Measurements from ENCODE around the gene CAV2.

CAV2 gene

GRCh38 chr7:116549370-116549769, 49.8 kb downstream of the CAV2 start:
- no peak overlapping the region for H3K4me2 ChIP-seq (ENCODE audit: low read length)
- H3K9me3 ChIP-seq (ENCODE audit: control insufficient read depth, low read length) = no peaks in the 10 kb centered on the region
- H3K27me3 ChIP-seq (ENCODE audit: control insufficient read depth, insufficient read depth, low read length) = no peaks in the 10 kb centered on the region
- H3K36me3 ChIP-seq (ENCODE audit: control insufficient read depth, insufficient read depth, low read length) = no peaks in the 10 kb centered on the region
- H2AFZ ChIP-seq = no peak overlapping the region
- H3K79me2 ChIP-seq = no peaks in the 10 kb centered on the region
- TF ChIP-seq, protein P1, sequence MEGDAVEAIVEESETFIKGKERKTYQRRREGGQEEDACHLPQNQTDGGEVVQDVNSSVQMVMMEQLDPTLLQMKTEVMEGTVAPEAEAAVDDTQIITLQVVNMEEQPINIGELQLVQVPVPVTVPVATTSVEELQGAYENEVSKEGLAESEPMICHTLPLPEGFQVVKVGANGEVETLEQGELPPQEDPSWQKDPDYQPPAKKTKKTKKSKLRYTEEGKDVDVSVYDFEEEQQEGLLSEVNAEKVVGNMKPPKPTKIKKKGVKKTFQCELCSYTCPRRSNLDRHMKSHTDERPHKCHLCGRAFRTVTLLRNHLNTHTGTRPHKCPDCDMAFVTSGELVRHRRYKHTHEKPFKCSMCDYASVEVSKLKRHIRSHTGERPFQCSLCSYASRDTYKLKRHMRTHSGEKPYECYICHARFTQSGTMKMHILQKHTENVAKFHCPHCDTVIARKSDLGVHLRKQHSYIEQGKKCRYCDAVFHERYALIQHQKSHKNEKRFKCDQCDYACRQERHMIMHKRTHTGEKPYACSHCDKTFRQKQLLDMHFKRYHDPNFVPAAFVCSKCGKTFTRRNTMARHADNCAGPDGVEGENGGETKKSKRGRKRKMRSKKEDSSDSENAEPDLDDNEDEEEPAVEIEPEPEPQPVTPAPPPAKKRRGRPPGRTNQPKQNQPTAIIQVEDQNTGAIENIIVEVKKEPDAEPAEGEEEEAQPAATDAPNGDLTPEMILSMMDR (IDR thresholded peaks at IDR 0.05) = no peak
- no peak overlapping the region for H3K9ac ChIP-seq
- no peaks in the 10 kb centered on the region for H3K4me1 ChIP-seq
- H3K27ac ChIP-seq = no peak overlapping the region
- H3K4me3 ChIP-seq (ENCODE audit: low read depth, low read length) = no peak overlapping the region

DNA sequence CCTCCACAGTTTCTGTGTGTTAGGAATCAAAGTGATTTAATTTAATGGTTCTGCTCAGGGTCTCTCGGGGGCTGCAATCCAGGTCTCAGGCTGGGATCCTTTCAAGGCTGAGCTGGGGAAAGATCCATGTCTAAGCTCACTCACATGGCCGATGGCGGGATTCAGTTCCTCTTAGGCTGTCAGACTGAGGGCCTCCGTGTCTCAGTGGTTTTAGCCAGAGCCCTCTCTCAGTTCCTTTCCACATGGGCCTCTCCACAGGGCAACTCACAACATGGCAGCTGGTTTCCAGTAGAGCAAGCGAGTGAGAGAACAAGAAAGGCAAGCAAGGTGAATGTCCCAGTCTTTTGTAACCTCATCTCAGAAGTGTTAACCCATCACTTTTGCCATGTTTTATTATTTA, 52.2 kb downstream of the CAV2 start:
- Histone ChIP-seq H3K4me3 (ENCODE audit: low read depth, low read length) (no peak overlapping the region), H3K36me3 (ENCODE audit: control insufficient read depth, insufficient read depth, low read length) (no peaks in the 10 kb centered on the region), H3K9me3 (ENCODE audit: control insufficient read depth, low read length) (no peaks in the 10 kb centered on the region), H2AFZ (no peak overlapping the region), H3K4me2 (ENCODE audit: low read length) (no peak overlapping the region), H3K4me1 (no peaks in the 10 kb centered on the region), H3K79me2 (no peaks in the 10 kb centered on the region), H3K9ac (no peak overlapping the region), H3K27ac (no peak overlapping the region), H3K27me3 (ENCODE audit: control insufficient read depth, insufficient read depth, low read length) (no peaks in the 10 kb centered on the region)
- TF ChIP-seq, protein P1 (IDR thresholded peaks at IDR 0.05) = no peak

DNA sequence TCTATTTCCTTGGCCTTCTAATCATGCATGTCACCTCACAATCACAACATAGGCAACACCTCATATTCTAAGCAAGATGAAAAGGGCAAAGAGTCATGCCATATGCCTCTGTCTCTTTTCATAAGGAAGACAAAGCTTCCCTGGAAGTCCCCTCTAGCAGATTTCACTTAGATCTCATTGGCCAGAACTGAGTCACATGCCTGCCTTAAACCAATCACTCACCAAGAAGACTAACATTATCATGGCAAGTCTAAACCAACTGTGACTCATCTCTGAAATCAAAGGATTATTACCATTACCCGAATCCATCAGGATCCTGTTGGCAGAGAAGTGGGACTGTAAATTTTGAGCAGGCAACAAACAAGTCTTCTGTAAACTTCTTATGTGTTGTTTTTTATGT, 53.1 kb downstream of the CAV2 start:
- H3K9me3 ChIP-seq (ENCODE audit: control insufficient read depth, low read length) = no peaks in the 10 kb centered on the region
- H3K27me3 ChIP-seq (ENCODE audit: control insufficient read depth, insufficient read depth, low read length) = no peaks in the 10 kb centered on the region
- H3K4me3 ChIP-seq (ENCODE audit: low read depth, low read length) = no peak overlapping the region
- TF ChIP-seq, protein P1 (IDR thresholded peaks at IDR 0.05) = no peak
- no peak overlapping the region for H2AFZ ChIP-seq
- H3K36me3 ChIP-seq (ENCODE audit: control insufficient read depth, insufficient read depth, low read length) = no peaks in the 10 kb centered on the region
- H3K9ac ChIP-seq = no peak overlapping the region
- no peak overlapping the region for H3K4me2 ChIP-seq (ENCODE audit: low read length)
- H3K79me2 ChIP-seq = no peaks in the 10 kb centered on the region
- H3K27ac ChIP-seq = no peak overlapping the region
- H3K4me1 ChIP-seq = no peaks in the 10 kb centered on the region

GRCh38 chr7:116553168-116553964, 53.8 kb downstream of the CAV2 start:
- Histone ChIP-seq H3K79me2 (no peaks in the 10 kb centered on the region), H3K4me3 (ENCODE audit: low read depth, low read length) (no peak overlapping the region), H3K4me1 (no peaks in the 10 kb centered on the region), H2AFZ (no peak overlapping the region), H3K9me3 (ENCODE audit: control insufficient read depth, low read length) (no peaks in the 10 kb centered on the region), H3K27me3 (ENCODE audit: control insufficient read depth, insufficient read depth, low read length) (no peaks in the 10 kb centered on the region), H3K36me3 (ENCODE audit: control insufficient read depth, insufficient read depth, low read length) (no peaks in the 10 kb centered on the region), H3K4me2 (ENCODE audit: low read length) (no peak overlapping the region), H3K27ac (no peak overlapping the region), H3K9ac (no peak overlapping the region)
- TF ChIP-seq, protein P1 (IDR thresholded peaks at IDR 0.05) = no peak

GRCh38 chr7:116554436-116554835, 54.9 kb downstream of the CAV2 start:
- Histone ChIP-seq H3K4me2 (ENCODE audit: low read length) (no peak overlapping the region), H3K4me3 (ENCODE audit: low read depth, low read length) (no peak overlapping the region), H3K36me3 (ENCODE audit: control insufficient read depth, insufficient read depth, low read length) (no peaks in the 10 kb centered on the region), H3K4me1 (no peaks in the 10 kb centered on the region), H3K79me2 (no peaks in the 10 kb centered on the region), H3K27me3 (ENCODE audit: control insufficient read depth, insufficient read depth, low read length) (no peaks in the 10 kb centered on the region), H3K9me3 (ENCODE audit: control insufficient read depth, low read length) (no peaks in the 10 kb centered on the region), H3K9ac (no peak overlapping the region), H2AFZ (no peak overlapping the region), H3K27ac (no peak overlapping the region)
- TF ChIP-seq, protein P1 (IDR thresholded peaks at IDR 0.05) = no peak

All from parathyroid adenoma (tissue), 2 donors.